OCI-M2 (cell line): ENCODE measurements around the gene ZDHHC9.

Experiments used
- DNase-seq: peaks from one replicate; lab custom pipeline; 2025; ENCODE audit not compliant: unreplicated experiment; lab: John Stamatoyannopoulos, UW

Gene ZDHHC9

GRCh38 chrX:129823522-129823921 lies 20.2 kb downstream of the ZDHHC9 start:
- no peak for DNase-seq

- DNase-seq, result no peak
Observed at GRCh38 chrX:129823115-129823514, 20.6 kb downstream of the ZDHHC9 start.

- no peak for DNase-seq
Observed at GRCh38 chrX:129818123-129818522, 25.6 kb downstream of the ZDHHC9 start.

GRCh38 chrX:129813662-129814368 lies 29.9 kb downstream of the ZDHHC9 start:
- DNase-seq, result no peak

- no peak for DNase-seq
Observed at GRCh38 chrX:129808829-129809796, 34.6 kb downstream of the ZDHHC9 start.

GRCh38 chrX:129808158-129808828 lies 35.4 kb downstream of the ZDHHC9 start:
- DNase-seq, result no peak

- no peak for DNase-seq
Observed at GRCh38 chrX:129804806-129805205, 38.9 kb downstream of the ZDHHC9 start.

GRCh38 chrX:129802863-129803262 lies 40.8 kb downstream of the ZDHHC9 start:
- DNase-seq, result no peak

- no peak for DNase-seq
Observed at GRCh38 chrX:129800186-129800585, 43.5 kb downstream of the ZDHHC9 start.

- DNase-seq, result no peak
Observed at GRCh38 chrX:129798888-129799287, 44.8 kb downstream of the ZDHHC9 start.

GRCh38 chrX:129798456-129798855 lies 45.2 kb downstream of the ZDHHC9 start:
- no peak for DNase-seq

GRCh38 chrX:129797251-129797906 lies 46.3 kb downstream of the ZDHHC9 start:
- DNase-seq, result no peak

- no peak for DNase-seq
Observed at GRCh38 chrX:129795584-129795983, 48.1 kb downstream of the ZDHHC9 start.

GRCh38 chrX:129793604-129794191 lies 50.0 kb downstream of the ZDHHC9 start:
- no peak for DNase-seq

- no peak for DNase-seq
Observed at GRCh38 chrX:129792586-129793291, 50.9 kb downstream of the ZDHHC9 start.

- no peak for DNase-seq
Observed at GRCh38 chrX:129791961-129792570, 51.6 kb downstream of the ZDHHC9 start.

GRCh38 chrX:129791336-129791735 lies 52.4 kb downstream of the ZDHHC9 start:
- DNase-seq, result no peak

- no peak for DNase-seq
Observed at GRCh38 chrX:129790808-129791207, 52.9 kb downstream of the ZDHHC9 start.

GRCh38 chrX:129790146-129790545 lies 53.5 kb downstream of the ZDHHC9 start:
- no peak for DNase-seq

GRCh38 chrX:129788527-129788926 lies 55.2 kb downstream of the ZDHHC9 start:
- no peak for DNase-seq
